Measurements from ENCODE around the gene TMEM231.
A peak's percentile ranks its signal among the peaks of the same experiment; 100 is the strongest.

- TF ChIP-seq CTCF (conservative IDR thresholded peaks at IDR 0.05; ENCODE audit: low read depth, low read length) (peak; percentile 59), EZH2 (IDR thresholded peaks at IDR 0.05; ENCODE audit: borderline replicate concordance, low read depth, low read length, poor library complexity, severe bottlenecking) (no peak)
Observed at GRCh38 chr16:75491876-75492275, 64.2 kb downstream of the TMEM231 start.

All from A673 (cell line).